ENCODE results near the gene GUCY1B1. TPM values are rescaled to one million over a fixed set of nuclear protein-coding genes. Genes with fewer than 3 reads are reported as not detected.

Gene GUCY1B1
- total and polyA plus RNA-seq, 12 donors = 10.7 to 29.9 (median 17.1) TPM

DNA sequence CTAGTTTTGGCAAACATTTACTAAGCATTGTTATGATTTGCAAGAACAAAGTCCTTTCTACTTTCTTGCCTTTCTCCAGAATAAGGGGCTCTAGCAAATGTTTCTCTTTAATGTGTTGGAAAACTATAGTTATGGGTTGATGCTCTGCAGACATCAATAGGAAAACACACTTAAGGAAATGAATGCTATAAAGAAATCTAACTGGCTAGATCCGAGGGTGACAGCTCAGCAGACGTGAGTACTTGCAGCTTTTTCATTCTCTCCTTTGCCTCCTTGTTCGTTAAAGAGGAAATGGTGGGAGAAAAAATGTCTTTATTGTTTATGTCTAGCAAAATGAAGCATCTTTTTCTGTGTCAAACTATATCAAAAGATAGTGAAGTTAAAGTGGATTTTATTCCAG, 6.3 kb downstream of the GUCY1B1 start:
- DNase-seq = no peak
- TF ChIP-seq, protein P1, sequence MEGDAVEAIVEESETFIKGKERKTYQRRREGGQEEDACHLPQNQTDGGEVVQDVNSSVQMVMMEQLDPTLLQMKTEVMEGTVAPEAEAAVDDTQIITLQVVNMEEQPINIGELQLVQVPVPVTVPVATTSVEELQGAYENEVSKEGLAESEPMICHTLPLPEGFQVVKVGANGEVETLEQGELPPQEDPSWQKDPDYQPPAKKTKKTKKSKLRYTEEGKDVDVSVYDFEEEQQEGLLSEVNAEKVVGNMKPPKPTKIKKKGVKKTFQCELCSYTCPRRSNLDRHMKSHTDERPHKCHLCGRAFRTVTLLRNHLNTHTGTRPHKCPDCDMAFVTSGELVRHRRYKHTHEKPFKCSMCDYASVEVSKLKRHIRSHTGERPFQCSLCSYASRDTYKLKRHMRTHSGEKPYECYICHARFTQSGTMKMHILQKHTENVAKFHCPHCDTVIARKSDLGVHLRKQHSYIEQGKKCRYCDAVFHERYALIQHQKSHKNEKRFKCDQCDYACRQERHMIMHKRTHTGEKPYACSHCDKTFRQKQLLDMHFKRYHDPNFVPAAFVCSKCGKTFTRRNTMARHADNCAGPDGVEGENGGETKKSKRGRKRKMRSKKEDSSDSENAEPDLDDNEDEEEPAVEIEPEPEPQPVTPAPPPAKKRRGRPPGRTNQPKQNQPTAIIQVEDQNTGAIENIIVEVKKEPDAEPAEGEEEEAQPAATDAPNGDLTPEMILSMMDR (IDR thresholded peaks at IDR 0.05) = no peak
- ATAC-seq = no peak
- Histone ChIP-seq H3K9me3 (no peaks in the 10 kb centered on the region), H3K27ac (no peak overlapping the region), H3K36me3 (peaks cover 0 to 20% (median 0%) of the 10 kb centered on the region in 9 donors), H3K4me3 (no peak overlapping the region), H3K4me1 (peaks cover 0 to 27% (median 9%) of the 10 kb centered on the region in 9 donors), H3K27me3 (peaks cover 0 to 6% (median 0%) of the 10 kb centered on the region in 7 donors)
- intact Hi-C loops (cut with DNase I) = loop anchor here in 2 of 10 donors (5.0 to 10.0 kb wide), 2 partner anchors 53 to 90 kb away; no protein-coding TSS in a partner anchor
- 64 to 67% methylated on average over 3 of the region's 3 CpGs for WGBS, 2 donors

DNA sequence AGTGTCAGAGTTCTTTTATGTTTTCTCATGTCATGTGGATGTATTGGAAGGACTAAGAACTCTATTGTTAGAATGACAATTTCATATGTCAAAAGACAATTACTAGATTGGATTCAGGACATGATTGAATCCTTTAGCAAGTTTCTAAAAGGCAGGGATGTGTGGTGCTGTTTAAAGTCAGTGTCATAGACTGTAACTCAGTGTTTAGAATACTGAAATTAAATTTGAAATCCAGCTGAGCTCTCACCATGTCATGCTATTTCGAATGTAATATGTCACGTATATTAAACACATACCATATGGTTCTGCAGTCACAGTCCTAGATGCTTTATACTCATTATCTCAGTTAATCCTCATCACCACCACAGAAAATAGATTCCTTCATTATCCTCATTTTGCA, 7.8 kb downstream of the GUCY1B1 start:
- Histone ChIP-seq H3K27ac (no peak overlapping the region), H3K27me3 (no peaks in the 10 kb centered on the region), H3K4me3 (no peak overlapping the region), H3K4me1 (peaks cover 0 to 18% (median 4%) of the 10 kb centered on the region in 9 donors), H3K36me3 (peaks cover 0 to 20% (median 0%) of the 10 kb centered on the region in 9 donors), H3K9me3 (no peaks in the 10 kb centered on the region)
- no peak for DNase-seq
- TF ChIP-seq, protein P1 (IDR thresholded peaks at IDR 0.05) = no peak
- ATAC-seq = no peak
- WGBS, 2 donors = 70 to 73% methylated on average over 2 of the region's 2 CpGs
- intact Hi-C loops (cut with DNase I) = loop anchor here in 2 of 10 donors (5.0 to 10.0 kb wide), 2 partner anchors 54 to 92 kb away; no protein-coding TSS in a partner anchor

DNA sequence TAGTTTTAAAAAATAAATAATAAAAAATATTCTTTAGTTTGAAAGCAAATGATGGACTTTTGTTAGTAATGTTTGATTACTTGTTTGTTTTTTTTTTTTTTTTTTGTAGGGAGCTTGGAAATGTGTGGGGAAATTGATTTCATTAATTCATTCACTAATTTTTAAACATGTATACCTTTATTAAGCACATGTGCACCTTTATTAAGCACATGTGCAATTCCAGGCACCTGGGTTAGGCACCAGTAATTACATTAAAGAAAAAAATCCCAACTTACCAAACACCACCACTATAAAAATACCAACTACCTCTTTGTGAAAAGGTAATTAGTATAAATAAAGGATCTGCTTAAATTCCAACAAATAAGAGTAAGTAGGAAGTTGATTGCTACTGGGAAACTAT, 9.5 kb downstream of the GUCY1B1 start:
- TF ChIP-seq, protein P1 (IDR thresholded peaks at IDR 0.05) = no peak
- DNase-seq = no peak
- Histone ChIP-seq H3K4me1 (peaks cover 0 to 14% (median 0%) of the 10 kb centered on the region in 9 donors), H3K36me3 (peaks cover 0 to 20% (median 0%) of the 10 kb centered on the region in 9 donors), H3K4me3 (no peak overlapping the region), H3K9me3 (no peaks in the 10 kb centered on the region), H3K27me3 (no peaks in the 10 kb centered on the region), H3K27ac (no peak overlapping the region)
- intact Hi-C loops (cut with DNase I) = loop anchor here in 2 of 10 donors (5.0 to 10.0 kb wide), 2 partner anchors 56 to 94 kb away; no protein-coding TSS in a partner anchor
- no peak for ATAC-seq

DNA sequence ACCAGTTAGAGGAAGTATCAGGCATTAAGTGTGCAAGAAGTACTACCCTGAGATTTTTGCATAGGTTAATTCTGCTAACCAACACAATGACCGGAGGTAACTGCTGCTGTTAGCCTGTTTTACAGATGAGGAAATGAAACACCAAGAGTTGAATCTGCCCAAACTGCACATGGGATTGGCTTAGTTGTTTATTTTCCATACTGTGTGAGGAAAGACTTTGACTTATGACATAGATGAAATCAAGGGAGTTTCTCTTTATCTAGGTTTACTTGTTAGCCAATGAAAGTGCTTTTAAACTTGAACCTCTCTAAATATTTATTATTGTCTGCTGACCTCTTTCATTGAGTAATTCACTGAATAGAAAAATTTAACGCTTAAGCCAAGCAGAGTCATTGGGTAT, 10.3 kb downstream of the GUCY1B1 start:
- Histone ChIP-seq H3K4me1 (peaks cover 0 to 14% (median 7%) of the 10 kb centered on the region in 9 donors), H3K27ac (no peak overlapping the region), H3K9me3 (no peaks in the 10 kb centered on the region), H3K4me3 (no peak overlapping the region), H3K36me3 (peaks cover 0 to 20% (median 0%) of the 10 kb centered on the region in 9 donors), H3K27me3 (no peaks in the 10 kb centered on the region)
- TF ChIP-seq, protein P1 (IDR thresholded peaks at IDR 0.05) = no peak
- intact Hi-C loops (cut with DNase I) = loop anchor here in 2 of 10 donors (5.0 to 10.0 kb wide), 2 partner anchors 57 to 94 kb away; no protein-coding TSS in a partner anchor
- ATAC-seq (no peak), DNase-seq (no peak)
- WGBS, 2 donors = 85 to 90% methylated on average over 2 of the region's 2 CpGs
